GM19463 (cell line): ENCODE results near the gene NT5C2.
"Not testable (repeated sequence)": the region's sequence is repeated elsewhere in the genome, so short reads cannot be mapped to it uniquely, and the experiment has no call there.

ENCODE experiments used
- ATAC-seq: cut with Tn5 transposase; IDR thresholded peaks from one replicate; pipeline ENCODE4 v1.9.1; 2021; ENCODE audit warnings: mild to moderate bottlenecking, moderate library complexity; ENCODE audit not compliant: unreplicated experiment

The NT5C2 gene

GRCh38 chr10:103095005-103095404, 98.1 kb downstream of the NT5C2 start:
- no peak for ATAC-seq

GRCh38 chr10:103090911-103091310, 102.2 kb downstream of the NT5C2 start:
- no peak for ATAC-seq

GRCh38 chr10:103089493-103089892, 103.6 kb downstream of the NT5C2 start:
- ATAC-seq = no peak

- ATAC-seq = no peak
Measured at GRCh38 chr10:103086799-103087198, 106.3 kb downstream of the NT5C2 start.

GRCh38 chr10:103086261-103086660, 106.8 kb downstream of the NT5C2 start:
- no peak for ATAC-seq

GRCh38 chr10:103083977-103084320, 109.1 kb downstream of the NT5C2 start:
- no peak for ATAC-seq

GRCh38 chr10:103083266-103083976, 109.7 kb downstream of the NT5C2 start:
- ATAC-seq = no peak

GRCh38 chr10:103082683-103083082, 110.4 kb downstream of the NT5C2 start:
- no peak for ATAC-seq

GRCh38 chr10:103080891-103081581, 112.0 kb downstream of the NT5C2 start:
- ATAC-seq = no peak

GRCh38 chr10:103079946-103080345, 113.1 kb downstream of the NT5C2 start:
- ATAC-seq = no peak

GRCh38 chr10:103079100-103079499, 114.0 kb downstream of the NT5C2 start:
- no peak for ATAC-seq

- no peak for ATAC-seq
Measured at GRCh38 chr10:103078676-103079075, 114.4 kb downstream of the NT5C2 start.

GRCh38 chr10:103078309-103078615, 114.8 kb downstream of the NT5C2 start:
- ATAC-seq = no peak

GRCh38 chr10:103077491-103078308, 115.4 kb downstream of the NT5C2 start:
- ATAC-seq = no peak

GRCh38 chr10:103077020-103077419, 116.1 kb downstream of the NT5C2 start:
- ATAC-seq = no peak

- no peak for ATAC-seq
Measured at GRCh38 chr10:103072891-103073290, 120.2 kb downstream of the NT5C2 start.

GRCh38 chr10:103072276-103072675, 120.8 kb downstream of the NT5C2 start:
- no peak for ATAC-seq

- peak; percentile 46 for ATAC-seq
Measured at GRCh38 chr10:103069453-103070331, 123.4 kb downstream of the NT5C2 start.

GRCh38 chr10:103067956-103068355, 125.1 kb downstream of the NT5C2 start:
- no peak for ATAC-seq

- ATAC-seq = peak; percentile 54
Measured at GRCh38 chr10:103067484-103067883, 125.6 kb downstream of the NT5C2 start.

GRCh38 chr10:103067099-103067477, 126.0 kb downstream of the NT5C2 start:
- ATAC-seq = not testable (repeated sequence)
